NCI-H1105 (cell line): ENCODE data around the gene HTR7.

ENCODE experiments used
- DNase-seq: peaks from one replicate; lab custom pipeline; 2025; lab: John Stamatoyannopoulos, UW

HTR7 gene

DNA sequence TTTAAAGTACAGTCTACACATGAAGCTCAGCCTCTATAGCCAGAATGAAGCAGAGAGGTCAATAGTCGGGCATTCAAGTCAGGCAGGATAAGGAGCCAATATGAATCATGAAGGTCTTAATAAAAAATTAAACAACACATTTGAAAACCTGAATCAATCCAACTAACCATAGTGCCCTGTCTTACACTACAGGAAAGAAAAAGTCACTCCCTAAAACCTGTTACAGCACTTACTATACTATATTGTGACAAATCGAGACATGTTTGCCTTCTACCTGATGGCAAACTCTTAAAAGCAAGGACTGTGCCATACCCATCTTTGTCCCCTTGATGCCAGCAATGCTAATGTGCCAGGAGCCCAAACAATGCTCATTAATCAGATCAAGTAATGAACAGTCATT, 117.6 kb downstream of the HTR7 start:
- DNase-seq, result no peak

DNA sequence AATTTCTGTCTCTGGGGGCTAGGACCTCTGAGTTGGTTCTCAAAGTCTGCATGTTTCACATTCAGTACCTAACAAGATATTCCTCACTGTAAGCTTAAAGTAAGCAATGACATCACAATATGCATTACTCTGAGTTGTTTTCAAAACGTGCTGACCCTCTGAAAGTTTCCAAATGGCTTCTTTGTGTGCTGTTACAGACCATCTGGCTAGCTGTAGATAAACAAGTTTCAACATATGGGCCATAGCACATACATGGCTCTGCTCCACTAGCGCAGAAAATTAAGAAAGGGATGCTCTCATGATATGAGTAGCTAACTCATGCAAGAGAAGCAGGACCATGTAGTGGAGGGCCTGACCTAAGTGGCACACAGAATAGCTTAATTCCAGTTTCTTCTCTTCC, 119.0 kb downstream of the HTR7 start:
- no peak for DNase-seq

DNA sequence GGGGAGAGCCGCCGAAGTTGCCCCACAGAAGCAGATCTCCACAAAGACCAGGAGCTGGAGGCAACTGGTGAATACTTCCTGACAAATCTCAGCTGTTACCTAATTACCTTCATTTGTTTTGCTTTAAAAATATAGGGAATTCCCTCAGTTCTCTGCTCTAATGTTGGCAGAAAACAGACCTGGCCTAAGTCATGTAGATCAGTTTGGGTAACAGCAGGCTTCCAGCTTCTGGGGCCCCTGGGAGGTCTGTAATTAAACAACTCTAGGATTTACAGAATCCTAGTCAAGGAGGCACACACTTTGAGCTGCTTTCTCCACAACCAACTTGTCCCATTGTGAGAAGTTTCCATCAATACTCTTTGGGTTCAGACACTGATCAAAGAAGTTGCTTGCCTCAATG, 123.4 kb downstream of the HTR7 start:
- DNase-seq, result no peak

DNA sequence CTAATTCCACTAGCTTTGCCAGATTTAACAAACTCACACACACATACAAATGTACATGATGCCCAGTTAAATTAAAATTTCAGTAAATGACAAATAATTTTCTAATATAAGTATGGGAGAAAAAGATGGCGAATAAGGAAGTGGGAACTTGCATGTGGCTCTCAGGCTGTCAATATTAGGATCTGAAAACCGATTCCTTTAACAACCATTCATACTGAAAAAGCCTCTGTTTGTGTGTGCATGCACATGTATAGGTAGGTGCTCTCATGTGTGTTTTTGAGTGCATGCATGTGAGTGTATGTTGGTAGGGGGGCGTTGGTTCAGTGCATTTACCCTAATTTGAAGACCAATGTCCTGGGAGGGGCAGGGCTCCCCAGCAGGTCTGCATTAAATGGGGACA, 125.3 kb downstream of the HTR7 start:
- DNase-seq, result no peak

DNA sequence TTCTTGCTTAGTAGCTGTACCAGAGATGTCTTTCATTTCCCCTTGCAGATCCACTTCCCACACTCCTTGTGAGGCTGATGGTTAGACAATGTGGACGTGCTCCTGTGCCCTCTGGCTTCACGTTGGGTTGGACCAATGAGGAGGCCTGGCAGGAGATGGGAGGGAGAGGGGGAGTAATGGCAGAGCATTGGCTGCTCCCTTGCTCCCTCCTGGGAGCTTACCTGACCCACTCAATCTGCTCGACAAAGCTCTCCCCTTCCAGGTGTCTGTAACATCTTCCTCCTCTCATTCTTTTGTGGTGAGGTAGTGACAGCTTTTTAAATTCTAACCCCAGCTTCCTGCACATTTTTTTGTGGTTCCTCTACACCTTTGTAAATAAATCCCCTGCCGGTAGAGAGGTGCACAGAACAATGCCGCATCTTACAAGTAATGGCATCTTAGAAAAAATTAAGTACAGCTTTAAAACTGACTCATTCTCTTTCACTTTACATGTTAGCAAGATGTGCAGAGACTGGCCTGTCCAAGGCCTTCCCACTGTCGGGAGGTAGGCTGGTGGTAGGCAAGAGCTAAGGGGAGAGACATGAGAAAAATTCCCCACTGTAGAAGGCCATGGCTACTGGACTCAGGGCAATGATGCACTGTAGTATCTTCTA, 134.3 kb downstream of the HTR7 start:
- no peak for DNase-seq

DNA sequence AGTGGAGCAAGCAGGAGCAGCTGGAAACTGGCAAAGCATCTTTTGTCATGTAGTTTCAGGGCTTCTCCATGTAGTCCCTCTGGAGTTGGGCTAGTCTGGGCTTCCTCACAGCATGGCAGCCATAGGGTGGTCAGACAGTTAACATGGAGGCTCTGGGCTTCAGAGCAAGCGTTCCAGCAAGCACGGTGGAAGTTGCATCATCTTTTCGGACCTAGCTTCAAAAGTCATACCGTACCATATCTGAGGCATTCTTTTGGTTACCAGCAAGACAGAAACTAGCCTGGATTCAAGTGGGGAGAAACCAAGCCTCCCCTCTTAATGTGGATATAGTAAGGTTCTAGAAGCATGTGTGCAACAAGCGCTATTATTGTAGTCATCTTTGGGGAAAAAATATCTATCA, 135.0 kb downstream of the HTR7 start:
- no peak for DNase-seq

DNA sequence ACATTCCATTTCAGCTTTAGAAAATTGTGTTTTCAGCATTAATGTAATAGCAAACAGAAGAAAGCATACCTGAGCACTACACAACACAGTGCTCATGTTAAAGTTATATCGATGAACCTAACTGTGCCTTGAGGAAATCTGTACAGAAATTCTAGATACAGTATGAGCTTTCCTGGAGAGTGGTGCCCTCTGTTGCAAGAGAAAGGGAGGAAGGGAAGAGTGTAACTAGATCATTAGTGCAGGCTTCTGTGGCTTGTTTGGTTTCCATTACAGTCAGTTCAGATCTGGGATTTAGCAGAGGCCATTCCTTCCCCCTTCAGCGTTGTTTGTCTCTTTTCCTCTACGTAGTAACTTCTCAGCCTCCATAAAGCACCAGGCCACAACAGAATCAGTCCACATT, 139.7 kb downstream of the HTR7 start:
- no peak for DNase-seq

DNA sequence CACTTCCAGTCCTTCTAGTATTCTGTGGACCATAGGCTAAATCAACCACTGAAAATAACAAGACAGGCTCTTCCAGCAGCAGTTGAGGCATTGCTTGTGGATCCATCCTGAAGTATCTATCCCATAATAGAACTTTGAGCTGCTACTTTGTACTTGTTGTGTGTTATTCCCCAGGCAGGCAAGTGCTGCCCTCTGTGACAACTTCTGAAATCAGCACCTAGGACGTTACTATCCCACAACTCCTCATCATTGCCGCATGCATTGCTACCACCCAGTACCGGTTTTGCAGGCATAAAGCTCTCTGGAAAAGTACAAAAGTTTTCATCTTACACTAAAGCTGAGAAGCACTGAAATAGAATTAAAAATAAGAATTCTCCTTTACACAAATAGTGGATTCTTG, 145.3 kb downstream of the HTR7 start:
- no peak for DNase-seq

DNA sequence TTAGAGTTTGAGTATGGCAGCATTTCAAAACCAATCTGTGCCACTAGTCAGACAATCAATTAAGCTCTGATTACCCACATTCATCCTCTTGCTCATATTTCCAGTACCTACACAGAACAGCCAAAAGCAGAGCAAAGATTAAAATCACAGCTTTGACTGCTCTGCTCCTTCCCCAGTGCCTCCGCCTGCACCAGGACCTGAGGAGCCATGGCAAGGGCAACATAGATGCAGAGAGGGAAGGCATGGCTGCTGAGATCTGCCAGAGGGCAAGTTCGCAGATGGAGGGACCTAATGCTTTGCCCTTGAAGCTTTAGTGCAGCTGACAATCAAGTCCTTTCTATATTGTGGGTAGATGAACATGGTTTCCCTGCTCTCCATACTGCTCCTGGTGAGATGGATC, 148.1 kb downstream of the HTR7 start:
- DNase-seq, result no peak

DNA sequence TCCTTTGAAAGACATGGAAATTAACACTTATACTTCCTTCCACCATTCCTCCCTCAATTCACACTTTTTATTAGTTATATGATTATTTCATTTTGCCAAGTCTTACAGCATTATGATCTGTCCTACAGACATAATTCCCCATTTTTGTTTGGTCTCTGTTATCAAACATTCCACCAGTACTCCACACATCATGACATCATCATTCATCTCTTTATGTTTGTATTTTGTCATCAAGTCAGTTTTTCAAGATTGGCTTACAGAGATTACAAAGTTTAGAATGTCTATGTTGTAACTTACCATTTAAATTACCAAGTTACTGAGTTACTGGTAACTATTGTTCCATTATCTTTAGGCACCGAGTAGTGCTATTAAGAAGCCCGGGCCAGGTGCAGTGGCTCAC, 150.2 kb downstream of the HTR7 start:
- no peak for DNase-seq

DNA sequence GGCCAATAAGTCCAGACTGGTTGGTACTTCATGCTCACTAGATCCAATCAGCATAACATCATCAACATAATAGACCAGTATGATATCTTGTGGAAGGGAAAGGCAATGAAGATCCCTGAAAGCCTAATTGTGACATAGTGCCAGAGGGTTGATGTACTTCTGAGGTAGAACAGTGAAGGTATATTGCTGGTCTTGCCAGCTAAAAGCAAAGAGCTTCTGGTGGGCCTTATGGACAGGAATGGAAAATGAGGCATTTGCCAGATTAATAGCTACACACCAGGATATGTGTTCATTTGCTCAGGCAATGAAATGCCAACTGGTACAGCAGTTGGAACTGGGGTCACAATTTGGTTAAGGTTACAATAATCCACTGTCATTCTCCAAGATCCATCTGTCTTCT, 156.4 kb downstream of the HTR7 start:
- DNase-seq, result no peak

DNA sequence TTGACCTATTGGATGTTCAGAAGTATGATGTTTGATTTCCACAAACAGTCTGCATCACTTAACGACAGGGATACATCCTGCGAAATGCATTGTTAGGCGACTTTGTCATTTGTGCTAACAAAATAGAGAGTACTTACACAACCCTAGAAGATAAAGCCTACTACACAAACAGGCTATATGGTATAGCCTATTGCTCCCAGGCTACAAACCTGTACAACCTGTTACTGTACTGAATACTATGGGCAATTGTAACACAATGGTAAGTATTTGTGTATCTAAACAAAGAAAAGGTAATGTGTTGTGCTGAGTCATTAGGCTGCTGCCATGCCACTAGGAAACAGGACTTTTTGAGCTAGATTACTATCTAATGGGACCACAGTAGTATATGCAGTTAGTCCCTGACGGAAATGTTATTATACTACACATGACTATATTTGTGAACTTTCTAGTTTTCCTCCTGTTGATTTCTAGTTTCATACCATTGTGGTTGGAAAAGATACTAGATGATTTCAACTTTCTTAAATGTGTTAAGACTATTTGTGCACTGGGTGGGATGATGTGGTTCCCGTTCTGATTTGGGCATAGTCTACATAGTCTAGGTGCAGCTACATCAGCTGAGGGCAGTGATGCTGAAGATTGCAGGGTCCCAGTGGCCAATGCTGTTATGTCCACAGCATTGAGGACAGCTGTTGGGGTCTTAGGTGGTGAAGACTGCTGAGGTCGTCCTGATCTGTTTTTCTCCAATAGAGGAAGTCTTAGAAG, 161.7 kb downstream of the HTR7 start:
- no peak for DNase-seq
